Lung (tissue), 12 donors: Measurements from ENCODE around the gene DNAJC21. TPM values are rescaled to one million over a fixed set of nuclear protein-coding genes. Genes with fewer than 3 reads are reported as not detected.

Experiments used
- ATAC-seq: fragments of 200-7000 bp; cut with Tn5 transposase; one replicate; pipeline ENCODE4 v1.9.1; 2020; ENCODE audit warnings: moderate number of reproducible peaks; ENCODE audit not compliant: insufficient read depth, low FRiP score
- DNase-seq, 3 donors: peaks; one replicate each; pipeline ENCODE4 v3.0.0-alpha.2; 2013 to 2017
- H3K27ac ChIP-seq, 2 donors: one replicate each; pipeline ENCODE4 v1.5.1; 2013; ENCODE audit warnings: mild to moderate bottlenecking in 2 of 2, moderate library complexity in 2 of 2, control low read depth in 1 of 2, inconsistent platforms in 1 of 2, low read depth in 1 of 2, low read length in 1 of 2
- H3K27me3 ChIP-seq, 3 donors: one replicate each; pipeline ENCODE4 v1.5.1; 2013; ENCODE audit warnings: low read length in 2 of 3; ENCODE audit not compliant: control insufficient read depth in 3 of 3, insufficient read depth in 3 of 3
- H3K36me3 ChIP-seq, 4 donors: one replicate each; pipeline ENCODE4 v1.5.1; 2013; ENCODE audit warnings: low read length in 4 of 4, mild to moderate bottlenecking in 1 of 4, moderate library complexity in 1 of 4; ENCODE audit not compliant: control insufficient read depth in 4 of 4, insufficient read depth in 4 of 4
- H3K4me1 ChIP-seq, 5 donors: one replicate each; pipeline ENCODE4 v1.5.1; 2013; ENCODE audit warnings: low read length in 5 of 5, mild to moderate bottlenecking in 2 of 5, moderate library complexity in 1 of 5; ENCODE audit not compliant: control insufficient read depth in 5 of 5, insufficient read depth in 5 of 5
- H3K4me3 ChIP-seq: one replicate; pipeline ENCODE4 v1.5.1; 2013; ENCODE audit warnings: mild to moderate bottlenecking, control low read depth, moderate library complexity
- H3K9ac ChIP-seq, 2 donors: one replicate each; pipeline ENCODE4 v1.5.1; 2013; ENCODE audit warnings: low read length in 2 of 2, control low read depth in 1 of 2; ENCODE audit not compliant: insufficient read depth in 1 of 2
- H3K9me3 ChIP-seq, 4 donors: one replicate each; pipeline ENCODE4 v1.5.1; 2013; ENCODE audit warnings: low read length in 3 of 4, mild to moderate bottlenecking in 1 of 4, moderate library complexity in 1 of 4; ENCODE audit not compliant: control insufficient read depth in 4 of 4, insufficient read depth in 3 of 4
- CTCF ChIP-seq: IDR thresholded peaks from 2 replicates; pipeline ENCODE4 v1.5.1; 2012; ENCODE audit warnings: mild to moderate bottlenecking; ENCODE audit errors: control extremely low read depth, extremely low read depth
- WGBS, 2 donors: extraction: QIAGEN DNeasy Blood & Tissue Kit; methylation state at CpG; one replicate each; pipeline ENCODE4 v1.1.7; 2013; 5-methylcytosine and 5-hydroxymethylcytosine counted together
- polyA plus RNA-seq, 2 donors: library from polyadenylated mRNA; stranded (reverse); fragments of 200-250 nt; gene quantifications; one replicate each; pipeline ENCODE4 v1.2.1, GENCODE V29; 2013
- total RNA-seq, 2 donors: library from RNA; depleted of rRNA in 1 of 2; stranded (reverse); fragments of >200 nt in 1 of 2; gene quantifications; one replicate each; pipeline ENCODE4 v1.2.1, GENCODE V29; 2014 to 2021
- donor health status: control.
- donor health status: control.
- donor health status: Bipolar disorder and iron deficiency.
- donor health status: healthy.
- donor health status: DM: yes; HTN: yes; CAD: no.

The DNAJC21 gene
- total and polyA plus RNA-seq, 4 donors = 23.8 to 45.6 (median 34.3) TPM

GRCh38 chr5:34923694-34924461 lies 5.5 kb upstream of the DNAJC21 start:
- H3K9me3 ChIP-seq = no peaks in the 10 kb centered on the region
- TF ChIP-seq CTCF = no peak
- H3K36me3 ChIP-seq = peaks cover 8 to 27% (median 24%) of the 10 kb centered on the region in 4 donors
- H3K9ac ChIP-seq = no peak overlapping the region
- no peak overlapping the region for H3K4me3 ChIP-seq
- DNase-seq (no peak), ATAC-seq (peak; percentile 75)
- H3K27ac ChIP-seq = peak overlapping the region in 1 of 2 donors; percentile 9
- WGBS, 2 donors = 45 to 68% methylated on average over 3 of the region's 3 CpGs
- H3K4me1 ChIP-seq = no peaks in the 10 kb centered on the region
- no peaks in the 10 kb centered on the region for H3K27me3 ChIP-seq

GRCh38 chr5:34924462-34924765 lies 4.9 kb upstream of the DNAJC21 start:
- no peak for DNase-seq
- no peak for ATAC-seq
- H3K4me1 ChIP-seq = no peaks in the 10 kb centered on the region
- TF ChIP-seq CTCF = no peak
- H3K9ac ChIP-seq = no peak overlapping the region
- no peaks in the 10 kb centered on the region for H3K27me3 ChIP-seq
- no peaks in the 10 kb centered on the region for H3K9me3 ChIP-seq
- H3K27ac ChIP-seq = no peak overlapping the region
- peaks cover 8 to 24% (median 24%) of the 10 kb centered on the region in 4 donors for H3K36me3 ChIP-seq
- no peak overlapping the region for H3K4me3 ChIP-seq

- no peaks in the 10 kb centered on the region for H3K9me3 ChIP-seq
- no peak overlapping the region for H3K9ac ChIP-seq
- H3K27me3 ChIP-seq = no peaks in the 10 kb centered on the region
- DNase-seq (no peak), ATAC-seq (no peak)
- no peak for TF ChIP-seq CTCF
- peaks cover 0 to 14% (median 9%) of the 10 kb centered on the region in 5 donors for H3K4me1 ChIP-seq
- no peak overlapping the region for H3K27ac ChIP-seq
- peaks cover 6 to 20% (median 19%) of the 10 kb centered on the region in 4 donors for H3K36me3 ChIP-seq
- no peak overlapping the region for H3K4me3 ChIP-seq
- 86 to 93% methylated on average over 3 of the region's 3 CpGs for WGBS, 2 donors
These were observed 3.0 kb upstream of the DNAJC21 start for GRCh38 chr5:34926318-34926888.
